ENCODE data around the gene SMC1B. TPM values are rescaled to one million over a fixed set of nuclear protein-coding genes. Genes with fewer than 3 reads are reported as not detected.

Gene SMC1B
- total RNA-seq, 1 donor from 2014 or later, result 0.06 TPM

DNA sequence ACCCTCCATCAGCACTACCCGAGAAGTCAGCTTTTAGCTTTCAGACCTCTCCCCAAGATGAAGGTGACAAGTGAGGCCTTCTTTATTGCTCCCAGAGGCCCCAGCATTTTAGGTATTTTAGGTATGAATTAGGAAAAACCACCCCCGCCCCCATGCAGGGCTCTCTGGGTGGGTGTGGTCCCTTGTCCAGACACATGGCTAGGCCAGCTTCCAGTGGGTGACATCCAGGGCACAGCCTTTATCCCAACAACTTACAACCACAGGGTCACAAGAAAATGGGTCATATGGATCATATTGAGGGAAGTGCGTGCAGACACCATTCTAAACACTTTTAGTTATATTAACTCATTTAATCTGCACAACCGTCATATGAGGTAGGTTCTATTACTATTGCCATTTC lies 42.2 kb upstream of the SMC1B start:
- H4K20me1 ChIP-seq (ENCODE audit: low read depth), result no peaks in the 10 kb centered on the region
- Mint-ChIP-seq H3K36me3 (no peaks in the 10 kb centered on the region), H3K9me3 (no peaks in the 10 kb centered on the region), H3K27ac (no peak overlapping the region), H3K4me3 (no peak overlapping the region), H3K4me1 (peaks cover 12% of the 10 kb centered on the region), H3K27me3 (ENCODE audit: insufficient read depth, low read depth) (peaks cover 23% of the 10 kb centered on the region)
- H3K4me3 ChIP-seq, result no peak overlapping the region
- TF ChIP-seq EZH2 (IDR thresholded peaks at IDR 0.05) (no peak), EZH2phosphoT487 (IDR thresholded peaks at IDR 0.05) (no peak)
- TF ChIP-seq, protein P1, sequence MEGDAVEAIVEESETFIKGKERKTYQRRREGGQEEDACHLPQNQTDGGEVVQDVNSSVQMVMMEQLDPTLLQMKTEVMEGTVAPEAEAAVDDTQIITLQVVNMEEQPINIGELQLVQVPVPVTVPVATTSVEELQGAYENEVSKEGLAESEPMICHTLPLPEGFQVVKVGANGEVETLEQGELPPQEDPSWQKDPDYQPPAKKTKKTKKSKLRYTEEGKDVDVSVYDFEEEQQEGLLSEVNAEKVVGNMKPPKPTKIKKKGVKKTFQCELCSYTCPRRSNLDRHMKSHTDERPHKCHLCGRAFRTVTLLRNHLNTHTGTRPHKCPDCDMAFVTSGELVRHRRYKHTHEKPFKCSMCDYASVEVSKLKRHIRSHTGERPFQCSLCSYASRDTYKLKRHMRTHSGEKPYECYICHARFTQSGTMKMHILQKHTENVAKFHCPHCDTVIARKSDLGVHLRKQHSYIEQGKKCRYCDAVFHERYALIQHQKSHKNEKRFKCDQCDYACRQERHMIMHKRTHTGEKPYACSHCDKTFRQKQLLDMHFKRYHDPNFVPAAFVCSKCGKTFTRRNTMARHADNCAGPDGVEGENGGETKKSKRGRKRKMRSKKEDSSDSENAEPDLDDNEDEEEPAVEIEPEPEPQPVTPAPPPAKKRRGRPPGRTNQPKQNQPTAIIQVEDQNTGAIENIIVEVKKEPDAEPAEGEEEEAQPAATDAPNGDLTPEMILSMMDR (IDR thresholded peaks at IDR 0.05), result no peak
- H2AFZ ChIP-seq (replicated peaks), result no peak overlapping the region
- no peak for DNase-seq (ENCODE audit: low spot score)
- H3K27ac ChIP-seq, result no peak overlapping the region
- no peaks in the 10 kb centered on the region for H3K27me3 ChIP-seq
- H3F3A ChIP-seq (ENCODE audit: low read depth), result no peaks in the 10 kb centered on the region
- no peaks in the 10 kb centered on the region for H3K4me1 ChIP-seq
- H3K79me2 ChIP-seq (ENCODE audit: low read depth), result no peaks in the 10 kb centered on the region
- H3K9me3 ChIP-seq (ENCODE audit: low read depth), result no peaks in the 10 kb centered on the region
- H3K9ac ChIP-seq, result no peak overlapping the region
- no peak overlapping the region for H3K4me2 ChIP-seq
- H3K36me3 ChIP-seq, result no peaks in the 10 kb centered on the region

DNA sequence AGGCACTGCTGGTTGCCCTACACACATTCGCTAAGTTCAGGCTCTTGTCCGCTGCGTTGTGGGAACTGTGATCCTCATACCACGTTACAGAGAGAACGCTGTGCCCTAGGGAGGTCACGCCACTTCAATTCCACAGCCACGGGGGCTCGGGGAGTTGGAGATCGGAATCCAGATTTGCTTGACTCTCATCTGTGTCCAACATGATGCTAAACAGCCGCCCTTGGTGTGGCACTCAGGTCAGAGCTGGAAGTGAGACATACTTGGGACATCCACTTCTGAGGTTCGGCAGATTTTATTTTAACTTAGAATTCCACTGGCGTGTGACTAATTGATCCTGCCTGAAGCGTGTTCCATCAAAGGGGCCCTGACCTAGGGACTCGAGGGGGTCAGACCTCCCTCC lies 41.8 kb upstream of the SMC1B start:
- H3K4me1 ChIP-seq, result no peaks in the 10 kb centered on the region
- H3K4me3 ChIP-seq, result no peak overlapping the region
- Mint-ChIP-seq H3K27me3 (ENCODE audit: insufficient read depth, low read depth) (peaks cover 23% of the 10 kb centered on the region), H3K36me3 (no peaks in the 10 kb centered on the region), H3K27ac (peak overlapping the region; percentile 65), H3K9me3 (no peaks in the 10 kb centered on the region), H3K4me3 (no peak overlapping the region), H3K4me1 (peaks cover 12% of the 10 kb centered on the region)
- H3K27ac ChIP-seq, result no peak overlapping the region
- no peak overlapping the region for H2AFZ ChIP-seq (replicated peaks)
- H4K20me1 ChIP-seq (ENCODE audit: low read depth), result no peaks in the 10 kb centered on the region
- H3K27me3 ChIP-seq, result no peaks in the 10 kb centered on the region
- no peaks in the 10 kb centered on the region for H3F3A ChIP-seq (ENCODE audit: low read depth)
- no peak for DNase-seq (ENCODE audit: low spot score)
- no peaks in the 10 kb centered on the region for H3K79me2 ChIP-seq (ENCODE audit: low read depth)
- no peak overlapping the region for H3K4me2 ChIP-seq
- H3K9ac ChIP-seq, result no peak overlapping the region
- no peaks in the 10 kb centered on the region for H3K9me3 ChIP-seq (ENCODE audit: low read depth)
- TF ChIP-seq EZH2 (IDR thresholded peaks at IDR 0.05), result no peak
- TF ChIP-seq, protein P1 (IDR thresholded peaks at IDR 0.05), result no peak
- TF ChIP-seq EZH2phosphoT487 (IDR thresholded peaks at IDR 0.05), result no peak
- H3K36me3 ChIP-seq, result no peaks in the 10 kb centered on the region

DNA sequence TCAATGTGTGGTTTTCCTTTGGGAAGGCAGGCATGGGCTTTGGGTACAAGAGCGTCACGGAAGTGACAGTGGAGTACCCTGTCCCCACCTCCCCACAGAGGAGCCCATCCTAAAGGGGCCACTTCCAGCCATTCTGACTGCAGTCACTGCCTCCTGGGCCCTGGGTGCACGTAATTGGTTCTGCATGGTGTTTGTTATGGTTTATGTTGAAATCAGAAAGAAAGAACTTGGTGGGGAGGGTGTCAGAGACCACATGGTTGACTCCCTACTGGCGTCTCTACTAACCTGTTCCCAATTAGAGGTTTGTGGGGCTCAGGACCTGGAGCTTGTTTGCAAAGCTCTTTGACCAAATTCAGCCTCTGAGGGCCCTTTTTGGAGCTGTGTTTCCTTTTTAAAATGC lies 40.9 kb upstream of the SMC1B start:
- Histone ChIP-seq H3K4me2 (no peak overlapping the region), H2AFZ (replicated peaks) (no peak overlapping the region), H3K4me3 (no peak overlapping the region), H3K79me2 (ENCODE audit: low read depth) (no peaks in the 10 kb centered on the region), H3K9ac (no peak overlapping the region), H4K20me1 (ENCODE audit: low read depth) (no peaks in the 10 kb centered on the region), H3K9me3 (ENCODE audit: low read depth) (no peaks in the 10 kb centered on the region), H3K36me3 (no peaks in the 10 kb centered on the region), H3F3A (ENCODE audit: low read depth) (no peaks in the 10 kb centered on the region), H3K27me3 (no peaks in the 10 kb centered on the region), H3K4me1 (no peaks in the 10 kb centered on the region), H3K27ac (no peak overlapping the region)
- peaks cover 12% of the 10 kb centered on the region for H3K4me1 Mint-ChIP-seq
- no peaks in the 10 kb centered on the region for H3K36me3 Mint-ChIP-seq
- H3K9me3 Mint-ChIP-seq, result no peaks in the 10 kb centered on the region
- no peak overlapping the region for H3K4me3 Mint-ChIP-seq
- TF ChIP-seq EZH2phosphoT487 (IDR thresholded peaks at IDR 0.05) (no peak), EZH2 (IDR thresholded peaks at IDR 0.05) (no peak)
- TF ChIP-seq, protein P1 (IDR thresholded peaks at IDR 0.05), result no peak
- H3K27me3 Mint-ChIP-seq (ENCODE audit: insufficient read depth, low read depth), result peaks cover 22% of the 10 kb centered on the region
- no peak for DNase-seq (ENCODE audit: low spot score)
- H3K27ac Mint-ChIP-seq, result no peak overlapping the region

Measured in neural progenitor cell (in vitro differentiated cells).